NB4 (cell line): ENCODE data around the gene PLXNC1.

Experiments used
- MYC ChIP-seq: IDR thresholded peaks from 2 replicates; pipeline ENCODE4 v1.6.1; 2011; ENCODE audit warnings: low read depth, low read length
- POLR2A ChIP-seq: IDR thresholded peaks from 2 replicates; pipeline ENCODE4 v1.6.1; 2011; ENCODE audit warnings: mild to moderate bottlenecking; ENCODE audit not compliant: insufficient read length; ENCODE audit errors: extremely low read depth
- TF ChIP-seq, protein P1 (sequence below): IDR thresholded peaks from one replicate; pipeline ENCODE4 v1.5.1; 2012; ENCODE audit warnings: low read depth, low read length
- TF ChIP-seq, protein P2 (sequence below): IDR thresholded peaks from 2 replicates; pipeline ENCODE4 v1.6.1; 2011; ENCODE audit warnings: low read depth, low read length

DNA sequence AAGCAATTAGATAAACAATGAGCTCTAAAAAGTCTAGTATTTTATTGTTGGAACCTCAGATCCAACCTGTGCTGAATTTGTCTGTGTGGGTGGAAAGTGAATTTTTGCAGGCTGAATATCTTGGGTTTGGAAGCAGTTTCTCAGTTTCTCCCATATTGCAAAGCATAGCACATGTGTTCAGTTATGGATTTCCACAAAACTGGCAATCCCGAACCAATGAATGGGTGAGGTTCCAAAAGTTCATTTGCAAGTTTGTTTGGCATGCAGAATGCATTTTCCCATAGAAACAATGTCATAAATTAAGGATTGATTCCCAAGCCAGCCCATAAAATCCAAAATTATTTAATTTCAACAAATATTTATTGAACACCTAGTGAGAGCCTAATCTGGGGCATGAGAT is 43.4 kb downstream of the PLXNC1 start:
- TF ChIP-seq, protein P1, sequence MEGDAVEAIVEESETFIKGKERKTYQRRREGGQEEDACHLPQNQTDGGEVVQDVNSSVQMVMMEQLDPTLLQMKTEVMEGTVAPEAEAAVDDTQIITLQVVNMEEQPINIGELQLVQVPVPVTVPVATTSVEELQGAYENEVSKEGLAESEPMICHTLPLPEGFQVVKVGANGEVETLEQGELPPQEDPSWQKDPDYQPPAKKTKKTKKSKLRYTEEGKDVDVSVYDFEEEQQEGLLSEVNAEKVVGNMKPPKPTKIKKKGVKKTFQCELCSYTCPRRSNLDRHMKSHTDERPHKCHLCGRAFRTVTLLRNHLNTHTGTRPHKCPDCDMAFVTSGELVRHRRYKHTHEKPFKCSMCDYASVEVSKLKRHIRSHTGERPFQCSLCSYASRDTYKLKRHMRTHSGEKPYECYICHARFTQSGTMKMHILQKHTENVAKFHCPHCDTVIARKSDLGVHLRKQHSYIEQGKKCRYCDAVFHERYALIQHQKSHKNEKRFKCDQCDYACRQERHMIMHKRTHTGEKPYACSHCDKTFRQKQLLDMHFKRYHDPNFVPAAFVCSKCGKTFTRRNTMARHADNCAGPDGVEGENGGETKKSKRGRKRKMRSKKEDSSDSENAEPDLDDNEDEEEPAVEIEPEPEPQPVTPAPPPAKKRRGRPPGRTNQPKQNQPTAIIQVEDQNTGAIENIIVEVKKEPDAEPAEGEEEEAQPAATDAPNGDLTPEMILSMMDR = no peak
- no peak for TF ChIP-seq POLR2A
- no peak for TF ChIP-seq MYC
- TF ChIP-seq, protein P2, sequence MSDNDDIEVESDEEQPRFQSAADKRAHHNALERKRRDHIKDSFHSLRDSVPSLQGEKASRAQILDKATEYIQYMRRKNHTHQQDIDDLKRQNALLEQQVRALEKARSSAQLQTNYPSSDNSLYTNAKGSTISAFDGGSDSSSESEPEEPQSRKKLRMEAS = no peak
